ENCODE measurements around the gene UPP1.

Gene UPP1

GRCh38 chr7:48085942-48086341 lies 3.1 kb upstream of the UPP1 start:
- DNase-seq (ENCODE audit: low read depth): no peak

DNA sequence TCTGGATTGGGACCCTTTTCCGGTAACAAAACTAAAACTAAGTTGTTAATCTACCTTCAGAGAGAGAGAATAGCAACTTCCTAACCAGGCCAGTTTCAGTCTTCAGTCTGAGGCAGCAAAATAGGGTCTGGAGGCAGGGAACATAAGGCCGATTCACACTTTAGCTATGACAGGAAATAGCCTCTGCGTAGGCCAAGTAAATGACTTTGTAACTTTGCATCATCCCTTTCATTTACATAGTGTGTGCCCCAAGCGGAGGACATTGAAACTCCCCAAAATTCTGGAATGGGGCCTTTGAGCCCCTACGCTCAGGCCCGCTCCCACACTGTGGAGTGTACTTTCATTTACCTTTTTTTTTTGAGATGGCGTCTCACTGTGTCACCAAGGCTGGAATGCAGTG lies 1.7 kb upstream of the UPP1 start:
- DNase-seq (ENCODE audit: low read depth): no peak

- no peak for DNase-seq (ENCODE audit: low read depth)
Observed at GRCh38 chr7:48088559-48089045, 463 bp upstream of the UPP1 start.

DNA sequence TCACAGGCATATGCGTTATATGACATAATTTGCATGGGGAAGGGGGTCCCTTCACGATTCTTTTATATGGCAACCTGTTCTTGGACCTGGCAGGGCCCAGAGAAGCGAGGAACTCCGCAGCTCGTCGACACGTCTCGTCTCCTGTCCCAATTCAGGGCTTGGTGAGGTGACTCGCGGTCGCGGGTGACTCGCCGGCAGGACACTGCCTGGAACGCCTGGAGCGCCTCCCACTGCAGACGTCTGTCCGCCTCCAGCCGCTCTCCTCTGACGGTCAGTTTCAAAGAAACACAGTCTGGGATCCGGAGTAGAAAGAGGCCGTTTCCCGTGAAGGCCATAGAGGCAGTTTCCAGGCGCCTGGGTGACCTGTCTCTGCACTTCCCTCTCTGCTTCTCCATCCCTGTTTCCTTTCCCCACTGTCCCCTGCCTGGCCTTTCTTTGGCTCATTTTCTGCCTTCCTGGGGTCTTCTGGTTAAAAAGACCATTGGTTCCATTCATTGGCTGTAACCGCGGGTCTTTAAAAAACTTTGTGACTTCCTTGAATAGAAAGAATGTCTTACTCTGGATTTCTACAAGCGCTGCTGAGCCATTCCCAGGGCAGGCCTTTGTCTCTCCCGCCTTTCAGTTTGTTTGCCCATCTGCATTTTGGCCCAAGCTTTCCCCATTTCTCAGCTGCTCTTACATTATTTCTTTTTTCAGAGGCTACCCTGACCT lies 1.2 kb downstream of the UPP1 start:
- no peak for DNase-seq (ENCODE audit: low read depth)

GRCh38 chr7:48091506-48092433 lies 2.7 kb downstream of the UPP1 start:
- no peak for DNase-seq (ENCODE audit: low read depth)

DNA sequence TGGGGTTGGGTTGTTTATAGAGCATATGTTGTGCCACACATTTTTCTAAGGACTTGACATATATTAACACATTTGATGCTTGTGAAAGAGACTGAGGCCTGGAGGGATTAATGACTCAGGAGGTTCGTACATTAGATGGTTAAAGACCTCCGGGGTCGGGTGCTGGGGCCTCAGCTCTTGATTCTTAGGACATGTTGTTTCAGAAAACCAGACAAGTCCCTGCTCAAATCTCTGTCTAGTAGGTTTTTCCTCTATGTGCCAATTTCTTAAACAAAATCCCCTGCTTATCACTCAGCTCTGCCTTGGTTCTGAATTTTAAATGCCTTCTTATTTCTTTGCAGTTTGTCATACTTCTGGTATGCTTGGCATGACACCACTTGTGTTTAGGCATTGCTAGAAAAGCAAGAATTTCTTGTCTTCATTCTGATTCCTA lies 5.8 kb downstream of the UPP1 start:
- no peak for DNase-seq (ENCODE audit: low read depth)

DNA sequence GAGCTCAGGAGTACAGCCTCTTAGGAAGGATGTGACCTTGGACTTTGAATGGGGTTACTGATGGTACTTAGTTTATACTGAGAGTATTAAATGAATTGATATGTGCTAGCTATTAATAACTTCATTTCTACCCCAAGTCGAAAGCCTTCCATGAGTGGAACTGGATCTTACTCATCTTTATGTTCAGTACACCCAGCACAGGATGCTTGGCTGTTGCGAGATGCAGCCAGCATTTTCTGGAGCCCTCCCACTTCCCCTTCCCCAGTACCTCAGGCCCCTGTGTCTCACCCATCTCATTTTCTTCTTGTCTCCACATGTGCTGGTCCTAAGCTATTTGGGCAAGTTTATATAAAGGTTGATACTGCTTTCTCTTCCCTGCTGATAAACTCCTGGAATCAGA lies 7.2 kb downstream of the UPP1 start:
- DNase-seq (ENCODE audit: low read depth): no peak

GRCh38 chr7:48097521-48098231 lies 8.6 kb downstream of the UPP1 start:
- DNase-seq (ENCODE audit: low read depth): no peak

- DNase-seq (ENCODE audit: low read depth): no peak
Observed at GRCh38 chr7:48098846-48099245, 9.8 kb downstream of the UPP1 start.

DNA sequence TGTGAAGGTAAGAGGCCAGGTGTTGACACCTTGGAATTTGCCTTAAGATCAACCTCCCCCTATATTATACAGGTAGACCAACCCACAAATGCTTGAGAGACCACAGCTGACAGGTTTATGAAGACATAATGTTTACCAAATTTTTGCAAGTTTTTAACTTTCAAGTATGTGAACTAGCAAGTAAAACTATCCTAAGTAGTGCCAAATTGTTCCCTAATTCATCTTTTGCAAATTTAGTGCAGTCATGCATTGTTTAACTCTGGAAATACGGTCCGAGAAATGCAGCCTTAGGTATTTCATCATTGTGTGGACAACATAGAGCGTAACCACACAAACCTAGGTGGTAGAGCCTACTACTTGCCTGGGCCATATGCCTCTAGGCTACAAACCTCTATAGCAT lies 10.7 kb downstream of the UPP1 start:
- DNase-seq (ENCODE audit: low read depth): no peak

DNA sequence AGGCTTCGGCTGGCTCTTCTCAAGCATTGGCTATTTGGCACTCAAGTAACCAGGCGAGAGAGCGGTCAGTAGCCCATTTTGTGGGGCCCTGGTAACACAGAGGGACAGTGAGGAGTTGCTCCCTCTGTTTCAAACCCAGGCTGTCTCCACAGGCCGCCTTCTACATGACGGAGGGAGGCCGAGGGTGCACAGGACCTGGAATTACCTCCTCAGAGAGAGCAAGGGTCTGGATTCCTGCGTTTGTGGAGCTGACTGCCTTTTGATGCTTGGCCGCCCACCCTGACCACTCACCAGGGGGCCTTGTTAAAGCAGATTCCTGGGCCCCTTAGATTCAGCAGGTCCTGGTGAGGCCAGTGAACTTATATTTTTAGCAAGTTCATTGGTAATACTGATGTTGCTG lies 12.3 kb downstream of the UPP1 start:
- no peak for DNase-seq (ENCODE audit: low read depth)

- DNase-seq (ENCODE audit: low read depth): no peak
Observed at GRCh38 chr7:48101968-48102367, 12.9 kb downstream of the UPP1 start.

- no peak for DNase-seq (ENCODE audit: low read depth)
Observed at GRCh38 chr7:48102530-48102929, 13.5 kb downstream of the UPP1 start.

DNA sequence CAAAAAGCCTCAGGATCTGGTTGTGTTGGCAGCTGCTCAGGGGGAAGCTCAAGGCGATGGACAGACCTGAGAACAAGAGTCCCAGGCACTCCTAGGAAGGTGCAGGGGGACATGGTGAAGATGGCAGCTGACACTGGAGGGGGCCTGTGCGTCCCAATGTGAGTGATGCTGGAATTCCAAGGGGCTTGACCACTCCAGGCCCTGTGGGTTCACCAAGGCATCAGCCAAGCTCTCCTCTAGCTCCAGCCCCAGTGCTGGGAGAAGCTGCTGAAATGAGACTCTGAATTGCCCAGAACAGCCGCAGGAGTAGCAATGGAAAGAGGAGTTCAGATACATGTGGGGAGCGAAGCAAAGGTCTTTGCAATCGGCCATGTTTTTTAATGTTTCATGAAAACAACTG lies 16.0 kb downstream of the UPP1 start:
- DNase-seq (ENCODE audit: low read depth): no peak

DNA sequence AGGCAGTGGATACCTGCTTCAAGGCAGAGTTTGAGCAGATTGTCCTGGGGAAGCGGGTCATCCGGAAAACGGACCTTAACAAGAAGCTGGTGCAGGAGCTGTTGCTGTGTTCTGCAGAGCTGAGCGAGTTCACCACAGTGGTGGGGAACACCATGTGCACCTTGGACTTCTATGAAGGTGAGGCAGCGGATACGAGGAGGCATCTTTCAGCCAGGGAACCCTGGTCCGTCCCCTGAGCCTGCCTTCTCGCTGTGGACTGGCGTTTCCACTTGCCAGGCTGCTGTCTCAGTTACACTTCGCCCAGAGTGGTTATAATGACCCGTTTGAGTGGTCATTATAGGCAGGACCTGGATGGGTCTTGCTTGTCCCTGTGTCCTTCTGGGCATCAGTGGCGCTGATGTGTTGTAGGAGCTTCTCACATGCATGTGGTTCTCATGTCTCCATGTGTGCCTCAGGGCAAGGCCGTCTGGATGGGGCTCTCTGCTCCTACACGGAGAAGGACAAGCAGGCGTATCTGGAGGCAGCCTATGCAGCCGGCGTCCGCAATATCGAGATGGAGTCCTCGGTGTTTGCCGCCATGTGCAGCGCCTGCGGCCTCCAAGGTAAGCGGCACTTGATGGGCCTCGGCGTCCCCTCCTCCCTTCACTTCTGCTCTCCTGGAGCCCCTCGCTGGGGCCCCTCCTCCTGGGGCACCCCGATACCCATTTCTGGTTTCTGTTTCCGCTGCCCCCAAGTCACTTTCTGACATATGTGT lies 18.0 kb downstream of the UPP1 start:
- no peak for DNase-seq (ENCODE audit: low read depth)

DNA sequence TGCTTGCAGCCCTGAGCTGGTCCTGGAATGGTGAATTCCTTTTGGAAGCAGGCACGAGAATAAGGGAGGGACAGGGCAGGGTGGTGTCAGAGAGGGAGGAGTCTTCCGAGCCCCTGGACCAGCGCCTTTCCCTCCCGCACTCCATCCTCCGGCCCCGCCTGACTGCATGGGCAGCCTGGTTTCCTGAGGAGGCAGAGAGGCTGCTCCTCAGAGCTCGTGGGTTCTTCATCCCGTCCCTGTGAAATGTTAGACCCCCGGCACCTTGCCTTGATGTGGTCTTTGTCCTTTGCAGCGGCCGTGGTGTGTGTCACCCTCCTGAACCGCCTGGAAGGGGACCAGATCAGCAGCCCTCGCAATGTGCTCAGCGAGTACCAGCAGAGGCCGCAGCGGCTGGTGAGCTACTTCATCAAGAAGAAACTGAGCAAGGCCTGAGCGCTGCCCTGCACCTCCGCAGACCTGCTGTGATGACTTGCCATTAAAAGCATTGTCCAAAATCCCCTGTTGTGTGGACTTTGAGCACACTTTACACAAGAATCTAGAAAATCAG lies 18.9 kb downstream of the UPP1 start:
- DNase-seq (ENCODE audit: low read depth): no peak

- no peak for DNase-seq (ENCODE audit: low read depth)
Observed at GRCh38 chr7:48108959-48109847, 20.1 kb downstream of the UPP1 start.

GRCh38 chr7:48109848-48110663 lies 21.0 kb downstream of the UPP1 start:
- peak; percentile 81 for DNase-seq (ENCODE audit: low read depth)

DNA sequence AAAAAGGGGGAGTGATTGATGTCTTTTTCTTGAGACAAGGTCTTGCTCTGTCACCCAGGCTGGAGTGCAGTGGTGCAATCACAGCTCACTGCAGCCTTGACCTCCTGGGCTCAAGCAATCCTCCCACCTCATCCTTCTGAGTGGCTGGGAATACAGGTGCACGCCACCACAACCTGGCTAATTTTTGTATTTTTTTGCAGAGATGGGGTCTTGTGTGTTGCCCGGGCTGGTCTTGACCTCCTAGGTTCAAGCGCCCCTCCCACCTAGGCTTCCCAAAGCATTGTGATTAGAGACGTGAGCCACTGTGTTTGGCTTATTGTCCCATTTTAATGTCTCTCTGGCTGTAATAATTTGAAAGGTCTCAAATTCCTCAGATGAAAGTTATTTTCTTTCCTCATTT lies 21.8 kb downstream of the UPP1 start:
- DNase-seq (ENCODE audit: low read depth): no peak

GRCh38 chr7:48111596-48111995 lies 22.5 kb downstream of the UPP1 start:
- no peak for DNase-seq (ENCODE audit: low read depth)
